Neural cell (in vitro differentiated cells): ENCODE data around the gene SNRNP200. TPM values are rescaled to one million over a fixed set of nuclear protein-coding genes. Genes with fewer than 3 reads are reported as not detected.

Source experiments
- H2AFZ ChIP-seq: fragments of 200-600, 300-800 bp; sonication (generic), shearing (Covaris generic); 2 replicates; pipeline ENCODE4 v1.6.0; 2014; ENCODE audit warnings: low read depth, mild to moderate bottlenecking, antibody characterized with exemption, low read length, moderate library complexity
- H3F3A ChIP-seq: fragments of 200-600 bp; shearing (Covaris generic); 2 replicates; pipeline ENCODE4 v1.6.1; 2016; ENCODE audit warnings: mild to moderate bottlenecking, moderate library complexity, mixed read lengths, antibody characterized with exemption, low read length; ENCODE audit not compliant: insufficient read depth, poor library complexity, severe bottlenecking
- H3K27ac ChIP-seq: fragments of 200-600, 300-800 bp; sonication (generic), shearing (Covaris generic); 2 replicates; pipeline ENCODE4 v1.5.1; 2014; ENCODE audit warnings: mild to moderate bottlenecking, low read length, moderate library complexity
- H3K27me3 ChIP-seq: fragments of 300-800, 200-600 bp; sonication (generic), shearing (Covaris generic); 2 replicates; pipeline ENCODE4 v1.6.0; 2014; ENCODE audit warnings: mild to moderate bottlenecking, low read depth, low read length, moderate library complexity; ENCODE audit not compliant: insufficient read depth
- H3K36me3 ChIP-seq: fragments of 300-800, 200-600 bp; sonication (generic), shearing (Covaris generic); 2 replicates; pipeline ENCODE4 v1.5.1; 2014; ENCODE audit warnings: mild to moderate bottlenecking, antibody characterized with exemption, low read length, moderate library complexity; ENCODE audit not compliant: insufficient read depth
- H3K4me2 ChIP-seq: fragments of 300-800, 200-600 bp; sonication (generic), shearing (Covaris generic); 2 replicates; pipeline ENCODE4 v1.6.0; 2014; ENCODE audit warnings: mild to moderate bottlenecking, low read length
- H3K4me3 ChIP-seq: fragments of 300-800, 200-600 bp; sonication (generic), shearing (Covaris generic); 2 replicates; pipeline ENCODE4 v1.5.1; 2014; ENCODE audit warnings: mild to moderate bottlenecking, low read length, moderate library complexity
- H3K79me2 ChIP-seq: fragments of 200-600 bp; shearing (Covaris generic); replicated peaks from 2 replicates; pipeline ENCODE4 v1.6.0; 2014; ENCODE audit warnings: mild to moderate bottlenecking, low read length, moderate library complexity; ENCODE audit not compliant: insufficient read depth
- H3K9ac ChIP-seq: fragments of 300-800, 200-600 bp; sonication (generic), shearing (Covaris generic); 2 replicates; pipeline ENCODE4 v1.6.1; 2016; ENCODE audit warnings: mild to moderate bottlenecking, low read length, mixed read lengths
- H3K9me2 ChIP-seq: fragments of 200-600 bp; shearing (Covaris generic); 2 replicates; pipeline ENCODE4 v1.6.1; 2016; ENCODE audit warnings: mild to moderate bottlenecking, low read length, mixed read lengths; ENCODE audit not compliant: insufficient read depth
- H3K9me3 ChIP-seq: fragments of 200-600, 300-800 bp; sonication (generic), shearing (Covaris generic); 2 replicates; pipeline ENCODE4 v1.6.1; 2016; ENCODE audit warnings: mild to moderate bottlenecking, mixed run types, low read length, moderate library complexity, mixed read lengths
- H4K20me1 ChIP-seq: fragments of 200-600 bp; shearing (Covaris generic); 2 replicates; pipeline ENCODE4 v1.6.1; 2016; ENCODE audit warnings: mild to moderate bottlenecking, mixed run types; ENCODE audit not compliant: insufficient read depth
- EP300 ChIP-seq: fragments of 450-650 bp; conservative IDR thresholded peaks from 2 replicates; pipeline ENCODE4 v1.6.1; 2014; ENCODE audit warnings: antibody characterized with exemption, mild to moderate bottlenecking, moderate library complexity; ENCODE audit not compliant: poor library complexity, severe bottlenecking
- EZH2 ChIP-seq: fragments of 200-600, 300-800 bp; shearing (Covaris generic), sonication (generic); IDR thresholded peaks from 2 replicates; pipeline ENCODE4 v1.6.1; 2014; ENCODE audit warnings: antibody characterized with exemption, low read length, borderline replicate concordance, mild to moderate bottlenecking; ENCODE audit not compliant: insufficient read depth, poor library complexity, severe bottlenecking
- MXI1 ChIP-seq: fragments of 450-650 bp; conservative IDR thresholded peaks from 2 replicates; pipeline ENCODE4 v1.6.1; 2014; ENCODE audit warnings: antibody characterized with exemption, mild to moderate bottlenecking; ENCODE audit not compliant: poor library complexity, severe bottlenecking
- POLR2AphosphoS5 ChIP-seq: IDR thresholded peaks from 2 replicates; pipeline ENCODE4 v1.6.1; 2012
- RAD21 ChIP-seq: fragments of 450-650 bp; conservative IDR thresholded peaks from 2 replicates; pipeline ENCODE4 v1.6.1; 2014; ENCODE audit warnings: antibody characterized with exemption, mild to moderate bottlenecking, moderate library complexity
- SMC3 ChIP-seq: fragments of 450-650 bp; conservative IDR thresholded peaks from 2 replicates; pipeline ENCODE4 v1.6.1; 2014; ENCODE audit warnings: antibody characterized with exemption, mild to moderate bottlenecking, moderate library complexity; ENCODE audit not compliant: poor library complexity
- TAF1 ChIP-seq: IDR thresholded peaks from 2 replicates; pipeline ENCODE4 v1.6.1; 2012; ENCODE audit warnings: low read depth
- polyA plus RNA-seq: library from polyadenylated mRNA; depleted of rRNA; stranded (reverse); fragments of >200 nt; gene quantifications from 2 replicates; pipeline ENCODE4 v1.2.3, GENCODE V29; 2014
- TF ChIP-seq, protein P1 (sequence below): IDR thresholded peaks from 2 replicates; pipeline ENCODE4 v1.6.1; 2012; ENCODE audit warnings: borderline replicate concordance
- TF ChIP-seq, protein P2 (sequence below): fragments of 450-650 bp; IDR thresholded peaks from 2 replicates; pipeline ENCODE4 v1.5.1; 2014; ENCODE audit warnings: antibody characterized with exemption, mild to moderate bottlenecking, moderate library complexity; ENCODE audit not compliant: poor library complexity, severe bottlenecking

Gene SNRNP200
- polyA plus RNA-seq, 1 donor from 2014 or later: 70.4 TPM

DNA sequence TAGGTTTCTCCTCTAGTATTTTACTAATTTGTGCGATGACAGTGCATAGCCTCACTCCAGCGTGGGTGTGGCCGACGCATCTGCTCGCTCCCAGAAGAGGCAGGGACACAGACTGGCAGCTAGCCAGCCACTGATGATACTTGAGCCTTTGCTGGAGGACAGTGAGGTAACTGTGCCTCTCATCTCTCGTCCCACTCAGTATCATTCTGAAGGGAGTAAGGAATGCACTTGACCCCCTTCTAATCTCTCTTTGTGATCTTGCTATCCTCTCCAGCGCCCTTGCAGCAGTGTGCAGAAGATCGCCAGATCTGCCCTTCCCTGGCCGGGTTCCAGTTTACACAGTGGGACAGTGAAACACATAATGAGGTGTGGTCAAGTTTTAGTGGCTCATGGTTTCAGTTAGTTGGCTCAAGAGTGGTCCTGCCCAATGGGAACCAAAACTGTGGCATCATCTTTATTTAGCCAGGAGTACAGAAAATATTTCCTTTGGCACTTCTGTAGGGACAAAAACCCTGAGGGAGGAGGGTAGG is 47.8 kb upstream of the SNRNP200 start:
- Histone ChIP-seq H3K27me3 (no peaks in the 10 kb centered on the region), H4K20me1 (no peaks in the 10 kb centered on the region), H2AFZ (no peak overlapping the region), H3K4me2 (no peak overlapping the region), H3K9me2 (no peaks in the 10 kb centered on the region), H3K36me3 (no peaks in the 10 kb centered on the region), H3K9ac (no peak overlapping the region), H3K79me2 (no peaks in the 10 kb centered on the region), H3K9me3 (no peaks in the 10 kb centered on the region), H3F3A (no peaks in the 10 kb centered on the region), H3K4me3 (no peak overlapping the region), H3K27ac (no peak overlapping the region)
- TF ChIP-seq, protein P1, sequence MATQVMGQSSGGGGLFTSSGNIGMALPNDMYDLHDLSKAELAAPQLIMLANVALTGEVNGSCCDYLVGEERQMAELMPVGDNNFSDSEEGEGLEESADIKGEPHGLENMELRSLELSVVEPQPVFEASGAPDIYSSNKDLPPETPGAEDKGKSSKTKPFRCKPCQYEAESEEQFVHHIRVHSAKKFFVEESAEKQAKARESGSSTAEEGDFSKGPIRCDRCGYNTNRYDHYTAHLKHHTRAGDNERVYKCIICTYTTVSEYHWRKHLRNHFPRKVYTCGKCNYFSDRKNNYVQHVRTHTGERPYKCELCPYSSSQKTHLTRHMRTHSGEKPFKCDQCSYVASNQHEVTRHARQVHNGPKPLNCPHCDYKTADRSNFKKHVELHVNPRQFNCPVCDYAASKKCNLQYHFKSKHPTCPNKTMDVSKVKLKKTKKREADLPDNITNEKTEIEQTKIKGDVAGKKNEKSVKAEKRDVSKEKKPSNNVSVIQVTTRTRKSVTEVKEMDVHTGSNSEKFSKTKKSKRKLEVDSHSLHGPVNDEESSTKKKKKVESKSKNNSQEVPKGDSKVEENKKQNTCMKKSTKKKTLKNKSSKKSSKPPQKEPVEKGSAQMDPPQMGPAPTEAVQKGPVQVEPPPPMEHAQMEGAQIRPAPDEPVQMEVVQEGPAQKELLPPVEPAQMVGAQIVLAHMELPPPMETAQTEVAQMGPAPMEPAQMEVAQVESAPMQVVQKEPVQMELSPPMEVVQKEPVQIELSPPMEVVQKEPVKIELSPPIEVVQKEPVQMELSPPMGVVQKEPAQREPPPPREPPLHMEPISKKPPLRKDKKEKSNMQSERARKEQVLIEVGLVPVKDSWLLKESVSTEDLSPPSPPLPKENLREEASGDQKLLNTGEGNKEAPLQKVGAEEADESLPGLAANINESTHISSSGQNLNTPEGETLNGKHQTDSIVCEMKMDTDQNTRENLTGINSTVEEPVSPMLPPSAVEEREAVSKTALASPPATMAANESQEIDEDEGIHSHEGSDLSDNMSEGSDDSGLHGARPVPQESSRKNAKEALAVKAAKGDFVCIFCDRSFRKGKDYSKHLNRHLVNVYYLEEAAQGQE: no peak
- TF ChIP-seq TAF1 (no peak), POLR2AphosphoS5 (no peak), SMC3 (no peak), EZH2 (no peak), MXI1 (no peak), EP300 (no peak), RAD21 (no peak)
- TF ChIP-seq, protein P2, sequence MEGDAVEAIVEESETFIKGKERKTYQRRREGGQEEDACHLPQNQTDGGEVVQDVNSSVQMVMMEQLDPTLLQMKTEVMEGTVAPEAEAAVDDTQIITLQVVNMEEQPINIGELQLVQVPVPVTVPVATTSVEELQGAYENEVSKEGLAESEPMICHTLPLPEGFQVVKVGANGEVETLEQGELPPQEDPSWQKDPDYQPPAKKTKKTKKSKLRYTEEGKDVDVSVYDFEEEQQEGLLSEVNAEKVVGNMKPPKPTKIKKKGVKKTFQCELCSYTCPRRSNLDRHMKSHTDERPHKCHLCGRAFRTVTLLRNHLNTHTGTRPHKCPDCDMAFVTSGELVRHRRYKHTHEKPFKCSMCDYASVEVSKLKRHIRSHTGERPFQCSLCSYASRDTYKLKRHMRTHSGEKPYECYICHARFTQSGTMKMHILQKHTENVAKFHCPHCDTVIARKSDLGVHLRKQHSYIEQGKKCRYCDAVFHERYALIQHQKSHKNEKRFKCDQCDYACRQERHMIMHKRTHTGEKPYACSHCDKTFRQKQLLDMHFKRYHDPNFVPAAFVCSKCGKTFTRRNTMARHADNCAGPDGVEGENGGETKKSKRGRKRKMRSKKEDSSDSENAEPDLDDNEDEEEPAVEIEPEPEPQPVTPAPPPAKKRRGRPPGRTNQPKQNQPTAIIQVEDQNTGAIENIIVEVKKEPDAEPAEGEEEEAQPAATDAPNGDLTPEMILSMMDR: no peak

DNA sequence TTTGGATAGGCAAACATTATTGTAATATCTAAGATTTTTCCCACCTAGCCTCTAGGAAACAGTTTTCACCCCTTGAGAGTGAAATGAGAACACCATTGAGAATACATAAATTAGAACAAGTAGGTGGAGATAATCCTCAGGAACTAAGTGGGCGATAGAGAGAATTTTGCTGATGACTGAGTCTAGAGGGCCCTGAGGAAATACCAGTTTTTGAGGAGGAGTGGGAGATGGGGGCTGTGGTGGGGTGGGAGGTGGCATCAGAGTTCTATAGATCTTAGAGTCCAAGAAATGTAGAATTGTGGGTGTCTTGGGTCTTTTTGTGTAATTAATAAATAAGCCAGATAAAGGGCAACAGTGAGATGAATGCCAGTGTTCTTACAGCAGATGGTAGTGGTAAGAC is 42.0 kb upstream of the SNRNP200 start:
- H3K4me2 ChIP-seq: no peak overlapping the region
- TF ChIP-seq EP300 (no peak), POLR2AphosphoS5 (no peak), TAF1 (no peak), RAD21 (no peak), MXI1 (no peak), EZH2 (no peak), SMC3 (no peak)
- TF ChIP-seq, protein P1: no peak
- TF ChIP-seq, protein P2: no peak
- no peaks in the 10 kb centered on the region for H3K79me2 ChIP-seq
- H3K4me3 ChIP-seq: no peak overlapping the region
- no peaks in the 10 kb centered on the region for H3K27me3 ChIP-seq
- H4K20me1 ChIP-seq: no peaks in the 10 kb centered on the region
- H3F3A ChIP-seq: no peaks in the 10 kb centered on the region
- H3K36me3 ChIP-seq: no peaks in the 10 kb centered on the region
- H3K9me3 ChIP-seq: no peaks in the 10 kb centered on the region
- H3K9ac ChIP-seq: no peak overlapping the region
- H3K9me2 ChIP-seq: no peaks in the 10 kb centered on the region
- H2AFZ ChIP-seq: no peak overlapping the region
- H3K27ac ChIP-seq: no peak overlapping the region
